Large intestine (tissue), 3 donors: ENCODE data around the gene ETFA. TPM values are rescaled to one million over a fixed set of nuclear protein-coding genes. Genes with fewer than 3 reads are reported as not detected.

ENCODE experiments used
- DNase-seq, 2 donors: peaks; one replicate each; pipeline versions ENCODE4 v3.0.0 to v3.0.0-alpha.2; 2013
- H3K27ac ChIP-seq: one replicate; pipeline ENCODE4 v1.5.1; 2013; ENCODE audit warnings: low read length
- H3K27me3 ChIP-seq: 2 replicates; pipeline ENCODE4 v1.6.1; 2013; ENCODE audit warnings: low read length; ENCODE audit not compliant: control insufficient read depth, insufficient read depth
- H3K36me3 ChIP-seq: 2 replicates; pipeline ENCODE4 v1.6.1; 2013; ENCODE audit warnings: low read length; ENCODE audit not compliant: control insufficient read depth, insufficient read depth
- H3K4me1 ChIP-seq: one replicate; pipeline ENCODE4 v1.6.1; 2013; ENCODE audit warnings: low read length; ENCODE audit not compliant: control insufficient read depth, insufficient read depth
- H3K4me3 ChIP-seq: one replicate; pipeline ENCODE4 v1.5.1; 2013; ENCODE audit warnings: low read length
- H3K9me3 ChIP-seq: one replicate; pipeline ENCODE4 v1.6.1; 2013; ENCODE audit warnings: mild to moderate bottlenecking, low read depth, low read length, moderate library complexity; ENCODE audit not compliant: control insufficient read depth
- WGBS: methylation state at CpG from one replicate; pipeline ENCODE4 v1.1.5; 2013; ENCODE audit warnings: low lambda C conversion rate; ENCODE audit not compliant: insufficient coverage; 5-methylcytosine and 5-hydroxymethylcytosine counted together
- polyA plus RNA-seq: library from polyadenylated mRNA; unstranded; fragments of 120-200 nt; gene quantifications from one replicate; pipeline ENCODE4 v1.2.1, GENCODE V29; 2013

The ETFA gene
- polyA plus RNA-seq, 1 donor: 179 TPM

DNA sequence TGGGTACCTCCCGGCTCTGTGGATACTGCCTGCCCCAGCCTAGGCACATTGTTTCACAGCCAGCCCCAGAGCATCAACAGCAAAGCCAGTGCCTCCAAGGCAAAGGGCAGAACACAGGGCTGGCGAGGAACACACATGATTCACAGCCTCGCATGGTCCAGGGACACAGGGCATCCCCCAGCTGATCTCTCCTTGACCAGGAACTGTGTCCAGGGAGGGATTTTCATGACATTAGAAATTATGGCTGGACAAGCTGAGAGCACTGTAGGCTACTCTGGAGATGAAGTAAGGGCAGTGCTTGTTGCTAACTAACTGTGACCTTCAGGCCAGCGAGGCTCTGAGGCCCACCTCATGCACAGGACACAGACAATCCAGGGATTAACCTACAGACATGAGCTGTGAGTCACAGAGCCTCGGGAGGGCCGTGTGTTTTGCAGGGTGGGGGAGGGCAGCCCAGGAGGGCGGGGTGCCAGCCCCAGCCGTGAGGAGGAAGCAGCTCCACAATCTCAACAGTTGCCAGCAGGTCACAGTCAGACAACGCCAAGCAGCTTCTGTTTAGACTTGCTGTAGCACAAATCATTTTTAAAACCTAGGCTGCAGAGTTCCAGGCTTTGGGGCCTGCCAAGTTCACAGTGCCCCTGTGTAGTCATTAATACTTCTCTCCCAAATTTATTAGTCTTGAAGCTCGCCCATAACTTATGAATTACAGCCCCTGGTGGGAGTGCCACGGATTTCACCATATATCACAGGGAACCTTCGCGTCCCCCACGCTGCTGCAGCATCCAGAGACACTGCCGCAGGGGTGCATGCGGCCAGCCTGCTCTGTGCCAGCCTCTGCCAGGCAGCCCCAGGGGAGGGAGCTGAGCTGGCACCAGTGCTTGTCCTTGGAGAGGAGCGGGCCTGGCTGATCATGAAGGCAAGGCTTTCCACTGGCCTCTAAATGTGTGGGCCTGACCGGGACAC is 114.7 kb downstream of the ETFA start:
- Histone ChIP-seq H3K4me1 (peaks cover 12% of the 10 kb centered on the region), H3K4me3 (no peak overlapping the region), H3K9me3 (peaks cover 5% of the 10 kb centered on the region), H3K36me3 (no peaks in the 10 kb centered on the region), H3K27me3 (peaks cover 13% of the 10 kb centered on the region), H3K27ac (no peak overlapping the region)
- peak; percentile 56 to 71 for DNase-seq
- WGBS: no CpG with 5 or more reads among the region's 18 CpGs

DNA sequence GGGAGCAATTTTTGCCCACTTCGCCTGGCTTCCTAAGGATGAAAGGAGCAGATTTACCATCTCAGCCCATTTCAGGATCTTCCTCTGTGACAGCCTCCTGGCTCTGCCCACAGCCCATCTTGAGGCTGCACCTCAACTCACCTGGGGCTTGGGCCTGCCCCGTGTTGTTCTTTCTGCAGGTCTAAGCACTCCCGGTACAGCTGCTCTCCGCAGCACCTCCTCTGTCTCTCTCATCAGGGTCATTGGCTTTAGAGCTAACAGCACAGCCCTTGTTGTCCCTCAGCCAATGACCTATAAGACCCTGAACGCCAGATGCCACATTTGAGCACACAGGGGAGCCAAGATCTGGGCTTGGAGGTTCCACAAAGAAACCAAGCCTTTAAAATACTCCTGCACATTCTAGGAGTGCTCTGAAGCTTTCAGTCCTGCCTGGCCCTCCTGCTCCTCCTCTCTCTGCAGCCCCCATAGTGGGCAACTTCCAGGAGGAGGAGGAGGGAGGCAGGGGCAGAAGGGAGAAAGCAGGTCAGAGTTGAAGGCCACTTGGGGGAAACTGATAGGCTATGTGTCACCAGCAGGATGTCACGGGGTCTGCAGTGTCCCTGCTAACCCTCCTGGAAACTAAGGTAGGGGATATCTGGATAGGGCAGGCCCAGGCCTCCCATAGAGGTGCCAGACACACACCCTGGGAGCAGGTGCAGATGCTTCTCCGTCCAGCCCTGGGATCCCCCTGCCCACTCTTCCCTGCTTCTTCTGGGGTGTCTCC is 115.6 kb downstream of the ETFA start:
- Histone ChIP-seq H3K9me3 (peaks cover 5% of the 10 kb centered on the region), H3K4me1 (peaks cover 15% of the 10 kb centered on the region), H3K27ac (no peak overlapping the region), H3K4me3 (no peak overlapping the region), H3K27me3 (peaks cover 20% of the 10 kb centered on the region), H3K36me3 (no peaks in the 10 kb centered on the region)
- WGBS: no CpG with 5 or more reads among the region's 7 CpGs
- DNase-seq: no peak

DNA sequence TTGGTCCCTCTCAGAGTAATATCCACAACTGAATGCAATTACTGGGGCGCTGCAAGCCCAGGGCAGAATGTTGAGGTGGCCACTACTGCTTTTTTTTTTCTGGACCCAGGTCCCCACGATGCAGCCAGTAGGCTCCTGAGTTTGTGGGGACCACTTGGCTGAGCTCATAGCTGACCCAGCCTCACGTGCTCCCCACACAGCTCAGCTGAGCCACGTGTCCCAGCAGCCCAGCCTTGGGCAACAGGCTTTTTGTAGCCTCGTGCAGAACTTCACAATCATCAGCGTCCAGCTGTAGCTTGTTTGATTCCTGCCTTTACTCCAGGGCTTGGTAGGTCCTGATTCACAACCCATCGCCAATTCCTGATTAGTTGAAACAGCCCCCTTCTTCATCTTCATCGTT is 117.3 kb downstream of the ETFA start:
- Histone ChIP-seq H3K36me3 (no peaks in the 10 kb centered on the region), H3K4me3 (no peak overlapping the region), H3K9me3 (peaks cover 5% of the 10 kb centered on the region), H3K27ac (no peak overlapping the region), H3K27me3 (peaks cover 35% of the 10 kb centered on the region), H3K4me1 (peaks cover 15% of the 10 kb centered on the region)
- WGBS: no CpG with 5 or more reads among the region's 8 CpGs
- no peak for DNase-seq

DNA sequence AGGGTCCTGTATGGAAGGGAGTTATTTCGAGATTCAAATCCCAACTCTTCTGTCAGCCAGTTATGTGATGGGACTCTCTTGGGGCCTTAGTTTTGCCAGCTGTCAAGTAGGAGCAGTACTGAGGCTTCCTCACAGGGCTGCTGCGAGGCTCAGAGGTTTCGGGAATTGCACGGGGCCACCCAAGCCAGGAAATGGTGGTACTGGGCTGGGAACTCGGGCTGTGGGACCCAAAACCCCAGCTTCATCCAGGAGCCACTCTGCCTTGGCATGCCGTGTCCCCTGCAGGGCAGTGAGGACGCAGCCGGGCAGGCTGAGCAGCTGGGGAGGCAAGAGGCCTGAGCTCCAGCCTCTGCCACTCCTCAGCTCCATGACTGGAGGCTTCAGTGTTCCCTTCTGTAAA is 118.6 kb downstream of the ETFA start:
- no peak overlapping the region for H3K4me3 ChIP-seq
- peaks cover 5% of the 10 kb centered on the region for H3K9me3 ChIP-seq
- H3K27me3 ChIP-seq: peaks cover 37% of the 10 kb centered on the region
- no peak overlapping the region for H3K27ac ChIP-seq
- DNase-seq: no peak
- no peaks in the 10 kb centered on the region for H3K36me3 ChIP-seq
- no CpG with 5 or more reads among the region's 8 CpGs for WGBS
- H3K4me1 ChIP-seq: peaks cover 15% of the 10 kb centered on the region

DNA sequence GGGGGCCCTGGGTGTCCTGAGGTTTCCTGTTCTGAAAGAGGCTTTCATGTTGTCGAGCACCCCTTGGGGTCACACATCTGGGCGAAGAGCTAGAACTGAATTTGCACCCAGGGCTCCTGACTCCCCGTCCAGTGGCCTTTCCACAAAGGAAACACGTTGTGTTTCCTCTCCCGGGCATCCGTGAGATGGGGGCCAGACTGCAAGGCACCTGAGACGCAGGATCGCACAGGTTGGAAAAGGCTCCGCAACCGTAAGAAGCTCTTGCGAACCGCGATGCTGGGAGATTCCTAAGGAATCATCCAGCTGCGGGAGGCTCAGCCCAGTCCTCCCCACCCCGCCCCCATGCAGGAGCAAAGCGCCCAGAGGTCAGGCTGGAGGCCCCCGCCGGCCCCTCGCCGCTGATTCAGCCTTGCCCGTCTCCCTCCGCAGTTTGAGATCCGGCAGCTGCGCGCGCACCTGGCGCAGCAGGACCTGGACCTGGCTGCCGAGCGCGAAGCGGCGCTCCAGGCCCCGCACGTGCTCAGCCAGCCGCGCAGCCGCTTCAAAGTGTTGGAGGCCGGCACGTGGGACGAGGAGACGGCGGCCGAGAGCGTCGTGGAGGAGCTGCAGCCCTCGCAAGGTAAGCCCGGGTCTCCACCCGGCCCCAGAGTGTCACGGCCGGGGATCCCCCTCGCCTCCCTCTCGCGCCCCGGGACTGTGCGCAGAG is 119.6 kb downstream of the ETFA start:
- Histone ChIP-seq H3K4me1 (peaks cover 10% of the 10 kb centered on the region), H3K4me3 (no peak overlapping the region), H3K9me3 (peaks cover 5% of the 10 kb centered on the region), H3K27me3 (peaks cover 37% of the 10 kb centered on the region), H3K36me3 (no peaks in the 10 kb centered on the region), H3K27ac (no peak overlapping the region)
- no peak for DNase-seq
- no CpG with 5 or more reads among the region's 55 CpGs for WGBS

DNA sequence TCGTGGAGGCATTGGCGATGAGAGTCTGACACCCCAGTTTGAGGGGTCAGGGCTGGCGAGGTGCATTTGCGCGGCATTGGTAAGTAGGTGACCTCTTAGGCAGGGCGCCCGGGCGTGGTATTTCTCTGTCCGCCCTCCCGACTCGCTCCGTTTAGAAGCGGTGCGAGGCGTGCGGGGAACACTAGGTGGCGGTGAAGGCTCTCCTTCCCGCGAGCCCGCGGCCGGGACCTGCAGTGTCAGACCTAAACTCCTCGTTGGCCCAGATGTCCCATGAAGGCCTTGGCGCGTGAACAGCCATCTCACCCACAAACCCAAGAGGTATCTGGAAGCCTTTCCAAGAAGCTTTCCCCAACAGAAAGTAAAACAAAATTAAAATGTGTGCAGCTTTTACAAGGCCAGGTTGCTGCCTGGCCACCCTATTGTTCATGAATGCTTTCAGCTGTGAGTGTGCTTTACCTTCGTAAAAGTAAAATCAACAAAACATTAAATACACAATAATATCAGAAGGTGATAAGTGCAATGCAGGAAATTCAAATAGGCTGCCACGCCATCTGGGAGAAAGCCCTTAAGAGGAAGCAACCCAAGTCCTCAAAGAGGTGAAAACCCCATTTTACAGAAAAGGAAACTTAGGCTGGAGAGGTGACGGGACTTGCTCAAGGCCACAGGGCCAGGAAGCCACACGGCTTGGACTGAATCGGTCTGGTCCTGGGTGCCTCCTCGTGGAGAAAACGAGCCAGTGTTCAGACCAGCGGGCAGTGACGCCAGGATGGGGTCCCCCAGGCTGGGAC is 120.3 kb downstream of the ETFA start:
- Histone ChIP-seq H3K9me3 (peaks cover 5% of the 10 kb centered on the region), H3K27me3 (peaks cover 37% of the 10 kb centered on the region), H3K4me3 (no peak overlapping the region), H3K27ac (no peak overlapping the region), H3K4me1 (peaks cover 3% of the 10 kb centered on the region), H3K36me3 (no peaks in the 10 kb centered on the region)
- no CpG with 5 or more reads among the region's 34 CpGs for WGBS
- peak; percentile 50 to 71 for DNase-seq

DNA sequence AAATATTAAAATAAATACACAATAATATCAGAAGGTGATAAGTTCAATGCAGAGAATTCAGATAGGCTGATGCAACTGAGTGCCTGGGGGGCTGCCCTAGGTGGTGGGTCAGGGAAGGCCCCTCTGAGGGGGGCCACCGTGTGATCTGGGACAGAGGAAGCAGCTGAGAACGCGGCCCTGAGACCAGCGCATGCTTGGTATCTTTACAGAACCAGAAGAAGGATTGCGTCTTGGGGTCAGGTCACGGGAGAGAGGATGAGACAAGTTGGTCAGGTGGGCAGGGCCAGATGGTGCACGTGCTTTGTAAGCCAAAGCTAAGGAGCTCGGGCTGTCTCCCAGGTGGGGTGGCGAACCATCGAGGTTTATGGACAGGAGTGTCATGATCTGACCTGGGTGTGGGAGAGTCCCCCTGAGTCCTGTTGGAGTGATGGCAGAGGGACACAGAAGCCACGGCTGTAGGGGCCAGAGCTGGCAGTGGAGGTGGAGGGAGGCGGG is 121.2 kb downstream of the ETFA start:
- no peak overlapping the region for H3K27ac ChIP-seq
- peaks cover 3% of the 10 kb centered on the region for H3K4me1 ChIP-seq
- WGBS: no CpG with 5 or more reads among the region's 12 CpGs
- H3K4me3 ChIP-seq: no peak overlapping the region
- no peaks in the 10 kb centered on the region for H3K36me3 ChIP-seq
- peaks cover 5% of the 10 kb centered on the region for H3K9me3 ChIP-seq
- DNase-seq: no peak
- peaks cover 37% of the 10 kb centered on the region for H3K27me3 ChIP-seq

DNA sequence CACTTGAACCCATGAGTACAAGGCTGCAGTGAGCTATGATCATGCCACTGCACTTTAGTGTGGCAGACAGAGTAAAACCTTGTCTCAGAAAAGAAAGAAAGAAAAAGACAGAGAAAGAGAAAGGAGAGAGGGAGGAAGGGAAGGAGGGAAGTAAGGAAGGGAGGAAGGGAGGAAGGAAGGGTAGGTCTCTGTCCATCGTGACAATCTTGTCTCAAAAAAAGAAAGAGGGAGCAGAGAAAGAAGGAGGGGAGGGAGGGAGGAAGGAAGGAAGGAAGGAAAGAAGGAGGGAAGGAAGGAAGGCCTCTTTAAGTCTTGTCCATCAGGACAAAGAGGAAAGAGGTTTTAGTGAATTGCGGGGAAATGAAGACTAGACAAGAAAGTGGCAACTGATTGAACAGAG is 122.2 kb downstream of the ETFA start:
- Histone ChIP-seq H3K9me3 (peaks cover 5% of the 10 kb centered on the region), H3K27ac (no peak overlapping the region), H3K4me1 (peaks cover 3% of the 10 kb centered on the region), H3K4me3 (no peak overlapping the region), H3K27me3 (peaks cover 37% of the 10 kb centered on the region), H3K36me3 (no peaks in the 10 kb centered on the region)
- no peak for DNase-seq
- WGBS: 72% methylated on average over 2 of the region's 2 CpGs

DNA sequence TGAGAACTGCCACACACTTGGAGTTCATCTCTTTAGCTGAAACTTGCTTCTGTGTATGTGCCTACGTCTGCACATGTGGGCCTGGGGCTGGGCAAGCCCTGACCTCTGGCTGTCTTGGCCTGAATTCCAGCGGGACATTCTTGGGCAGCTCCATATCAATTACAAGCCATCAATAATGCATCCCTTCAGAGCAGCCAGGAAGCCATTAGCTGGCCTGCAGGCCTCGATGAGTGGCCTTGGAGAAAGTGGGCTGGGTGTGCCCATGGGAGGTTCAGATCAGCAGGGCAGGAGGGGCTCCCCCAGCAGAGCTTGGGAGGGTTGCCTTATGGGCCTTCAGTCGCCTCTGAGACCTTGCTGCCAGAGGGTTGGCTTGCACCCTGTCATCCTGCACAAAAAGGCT is 124.1 kb downstream of the ETFA start:
- Histone ChIP-seq H3K36me3 (no peaks in the 10 kb centered on the region), H3K27ac (no peak overlapping the region), H3K27me3 (peaks cover 29% of the 10 kb centered on the region), H3K4me1 (peaks cover 3% of the 10 kb centered on the region), H3K9me3 (peaks cover 5% of the 10 kb centered on the region), H3K4me3 (no peak overlapping the region)
- no CpG with 5 or more reads among the region's 4 CpGs for WGBS
- no peak for DNase-seq
